Smooth muscle cell (in vitro differentiated cells): Measurements from ENCODE around the gene CLSTN2. TPM values are rescaled to one million over a fixed set of nuclear protein-coding genes. Genes with fewer than 3 reads are reported as not detected.

Experiments used
- DNase-seq: peaks from one replicate; lab custom pipeline; 2025; ENCODE audit not compliant: unreplicated experiment; lab: John Stamatoyannopoulos, UW
- H2AFZ ChIP-seq: fragments of 200-600 bp; sonication (generic); 2 replicates; pipeline ENCODE4 v1.6.0; 2016; ENCODE audit warnings: antibody characterized with exemption, low read depth, mild to moderate bottlenecking
- H3F3A ChIP-seq: fragments of 200-600 bp; sonication (generic); 2 replicates; pipeline ENCODE4 v1.6.0; 2017; ENCODE audit warnings: antibody characterized with exemption, low read depth
- H3K27ac ChIP-seq: fragments of 200-600 bp; sonication (generic); 2 replicates; pipeline ENCODE4 v1.5.1; 2016; ENCODE audit warnings: low read depth, mild to moderate bottlenecking
- H3K27me3 ChIP-seq: fragments of 200-600 bp; sonication (generic); 2 replicates; pipeline ENCODE4 v1.6.1; 2016; ENCODE audit warnings: low read depth, mild to moderate bottlenecking
- H3K36me3 ChIP-seq: fragments of 200-600 bp; sonication (generic); 2 replicates; pipeline ENCODE4 v1.5.1; 2016; ENCODE audit warnings: low read depth
- H3K4me1 ChIP-seq: fragments of 200-600 bp; sonication (generic); 2 replicates; pipeline ENCODE4 v1.5.1; 2016; ENCODE audit warnings: low read depth
- H3K4me2 ChIP-seq: fragments of 200-600 bp; sonication (generic); 2 replicates; pipeline ENCODE4 v1.6.0; 2016; ENCODE audit warnings: mild to moderate bottlenecking
- H3K4me3 ChIP-seq: fragments of 200-600 bp; sonication (generic); 2 replicates; pipeline ENCODE4 v1.5.1; 2016; ENCODE audit warnings: mild to moderate bottlenecking
- H3K79me2 ChIP-seq: fragments of 200-600 bp; sonication (generic); 2 replicates; pipeline ENCODE4 v1.6.0; 2016; ENCODE audit warnings: low read depth, mild to moderate bottlenecking
- H3K9ac ChIP-seq: fragments of 200-600 bp; sonication (generic); 2 replicates; pipeline ENCODE4 v1.6.0; 2016; ENCODE audit warnings: low read depth
- H3K9me3 ChIP-seq: fragments of 200-600 bp; sonication (generic); replicated peaks from 2 replicates; pipeline ENCODE4 v1.5.1; 2016; ENCODE audit warnings: low read depth
- H4K20me1 ChIP-seq: fragments of 200-600 bp; sonication (generic); 2 replicates; pipeline ENCODE4 v1.6.0; 2016; ENCODE audit warnings: low read depth
- WGBS: methylation state at CpG from one replicate; pipeline ENCODE4 v1.1.7; 2016; ENCODE audit warnings: low lambda C conversion rate; 5-methylcytosine and 5-hydroxymethylcytosine counted together
- polyA plus RNA-seq: library from polyadenylated mRNA; unstranded; fragments of >200 nt; fragmentation: Nextera tagmentation; extraction: Ambion mirVana; gene quantifications from 2 replicates; pipeline ENCODE4 v1.2.1, GENCODE V29; 2016
- total RNA-seq: library from RNA; depleted of rRNA; stranded (reverse); fragments of >200 nt; gene quantifications from 2 replicates; pipeline ENCODE4 v1.2.3, GENCODE V29; 2014
- TF ChIP-seq, protein P1 (sequence below): fragments of 200-600 bp; sonication (generic); IDR thresholded peaks from 2 replicates; pipeline ENCODE4 v1.5.1; 2017; ENCODE audit warnings: borderline replicate concordance, mild to moderate bottlenecking, antibody characterized with exemption; ENCODE audit not compliant: insufficient read depth, poor library complexity, severe bottlenecking

Gene CLSTN2
- total and polyA plus RNA-seq, 2 experiments from 2014 or later: 0.91 to 1.5 TPM

GRCh38 chr3:140159646-140160045 lies 224.7 kb downstream of the CLSTN2 start:
- no peaks in the 10 kb centered on the region for H3K4me1 ChIP-seq
- H3K79me2 ChIP-seq: no peaks in the 10 kb centered on the region
- H3F3A ChIP-seq: no peaks in the 10 kb centered on the region
- H3K27ac ChIP-seq: no peak overlapping the region
- H3K9me3 ChIP-seq: no peaks in the 10 kb centered on the region
- no peak overlapping the region for H3K9ac ChIP-seq
- TF ChIP-seq, protein P1, sequence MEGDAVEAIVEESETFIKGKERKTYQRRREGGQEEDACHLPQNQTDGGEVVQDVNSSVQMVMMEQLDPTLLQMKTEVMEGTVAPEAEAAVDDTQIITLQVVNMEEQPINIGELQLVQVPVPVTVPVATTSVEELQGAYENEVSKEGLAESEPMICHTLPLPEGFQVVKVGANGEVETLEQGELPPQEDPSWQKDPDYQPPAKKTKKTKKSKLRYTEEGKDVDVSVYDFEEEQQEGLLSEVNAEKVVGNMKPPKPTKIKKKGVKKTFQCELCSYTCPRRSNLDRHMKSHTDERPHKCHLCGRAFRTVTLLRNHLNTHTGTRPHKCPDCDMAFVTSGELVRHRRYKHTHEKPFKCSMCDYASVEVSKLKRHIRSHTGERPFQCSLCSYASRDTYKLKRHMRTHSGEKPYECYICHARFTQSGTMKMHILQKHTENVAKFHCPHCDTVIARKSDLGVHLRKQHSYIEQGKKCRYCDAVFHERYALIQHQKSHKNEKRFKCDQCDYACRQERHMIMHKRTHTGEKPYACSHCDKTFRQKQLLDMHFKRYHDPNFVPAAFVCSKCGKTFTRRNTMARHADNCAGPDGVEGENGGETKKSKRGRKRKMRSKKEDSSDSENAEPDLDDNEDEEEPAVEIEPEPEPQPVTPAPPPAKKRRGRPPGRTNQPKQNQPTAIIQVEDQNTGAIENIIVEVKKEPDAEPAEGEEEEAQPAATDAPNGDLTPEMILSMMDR: no peak
- no peak overlapping the region for H3K4me2 ChIP-seq
- no peak overlapping the region for H3K4me3 ChIP-seq
- no peaks in the 10 kb centered on the region for H4K20me1 ChIP-seq
- DNase-seq: no peak
- no peak overlapping the region for H2AFZ ChIP-seq
- peaks cover 8% of the 10 kb centered on the region for H3K27me3 ChIP-seq
- H3K36me3 ChIP-seq: no peaks in the 10 kb centered on the region

DNA sequence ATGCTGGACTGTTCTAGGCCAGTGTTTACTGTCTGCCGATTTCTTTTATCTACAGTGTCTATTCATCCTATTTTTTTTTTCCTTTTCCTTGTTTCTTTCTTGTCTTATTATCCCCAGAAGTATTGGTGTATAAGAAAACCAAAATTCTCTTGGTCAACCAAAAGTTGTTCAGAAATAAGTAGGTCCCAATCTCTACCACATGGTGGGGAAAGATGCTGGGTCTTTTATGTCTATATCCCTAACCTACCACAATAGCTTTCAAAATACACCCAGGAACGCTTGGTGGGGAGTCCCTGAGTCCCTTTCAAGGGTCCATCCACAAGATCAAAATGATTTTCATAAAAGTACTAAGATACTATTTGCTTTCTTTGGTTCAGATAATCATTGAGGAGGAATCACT lies 225.6 kb downstream of the CLSTN2 start:
- DNase-seq: no peak
- no peaks in the 10 kb centered on the region for H3K79me2 ChIP-seq
- TF ChIP-seq, protein P1: no peak
- H3F3A ChIP-seq: no peaks in the 10 kb centered on the region
- H3K36me3 ChIP-seq: no peaks in the 10 kb centered on the region
- no peaks in the 10 kb centered on the region for H4K20me1 ChIP-seq
- WGBS: 74% methylated on average over 2 of the region's 2 CpGs
- H3K4me1 ChIP-seq: no peaks in the 10 kb centered on the region
- no peak overlapping the region for H3K4me3 ChIP-seq
- peaks cover 8% of the 10 kb centered on the region for H3K27me3 ChIP-seq
- no peak overlapping the region for H3K9ac ChIP-seq
- no peak overlapping the region for H3K4me2 ChIP-seq
- H2AFZ ChIP-seq: no peak overlapping the region
- no peaks in the 10 kb centered on the region for H3K9me3 ChIP-seq
- no peak overlapping the region for H3K27ac ChIP-seq

GRCh38 chr3:140162551-140162950 lies 227.6 kb downstream of the CLSTN2 start:
- 92% methylated on average over 5 of the region's 5 CpGs for WGBS
- DNase-seq: no peak

More at GRCh38 chr3:140162551-140162950, 227.6 kb downstream of the CLSTN2 start:
- Histone ChIP-seq H3K27ac (no peak overlapping the region), H3K79me2 (no peaks in the 10 kb centered on the region), H3F3A (peaks cover 5% of the 10 kb centered on the region), H3K9me3 (no peaks in the 10 kb centered on the region), H3K4me3 (no peak overlapping the region), H3K36me3 (no peaks in the 10 kb centered on the region), H4K20me1 (no peaks in the 10 kb centered on the region), H3K27me3 (peaks cover 8% of the 10 kb centered on the region), H2AFZ (no peak overlapping the region), H3K4me2 (no peak overlapping the region), H3K4me1 (no peaks in the 10 kb centered on the region), H3K9ac (no peak overlapping the region)
- TF ChIP-seq, protein P1: no peak
